Measurements from ENCODE around the gene TBX15. TPM values are rescaled to one million over a fixed set of nuclear protein-coding genes. Genes with fewer than 3 reads are reported as not detected.

Gene TBX15
- total and polyA plus RNA-seq, 9 of the 15 experiments (the other 6 are each of a cell fraction or from before 2014, with no cell fraction given): 0.03 to 3.4 (median 2.3) TPM

DNA sequence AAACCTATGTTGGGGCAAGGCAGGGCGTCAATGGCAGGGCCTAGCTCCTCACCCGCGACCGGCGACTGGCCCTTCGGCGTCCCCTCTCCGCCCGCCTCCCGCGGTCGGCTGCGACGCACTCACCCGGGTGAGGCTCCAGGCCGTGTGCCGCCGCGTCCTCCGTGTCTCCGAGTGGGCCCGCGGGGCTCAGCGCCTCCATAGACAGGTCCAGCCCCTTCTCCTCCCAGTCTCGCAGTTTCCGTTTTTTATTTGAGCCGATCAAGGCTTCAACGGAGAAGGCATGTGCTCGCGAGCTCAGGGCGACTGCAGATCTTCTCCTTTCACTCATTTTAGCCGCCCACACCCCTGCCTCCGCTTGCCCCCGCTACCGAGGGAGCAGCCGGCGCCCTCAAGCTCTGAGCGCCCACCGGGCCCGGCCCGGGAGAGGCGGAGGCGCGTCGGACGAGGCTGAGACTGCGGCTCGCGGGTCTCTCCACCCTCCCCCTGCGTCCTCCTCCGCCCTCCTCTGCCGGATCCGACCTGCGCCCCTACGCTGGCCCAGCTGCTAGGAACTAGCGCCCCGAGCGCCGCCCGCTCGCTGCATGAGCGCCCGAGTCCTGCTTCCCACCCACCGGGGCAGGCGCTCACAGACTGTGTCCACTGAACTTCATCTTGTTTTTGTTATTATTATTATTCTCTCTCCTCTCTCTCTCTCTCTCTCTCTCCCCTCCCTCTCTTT, 516 bp downstream of the TBX15 start:
- Histone ChIP-seq H3K27ac (ENCODE audit: extremely low read depth, low read depth, low read length) (peak overlapping the region; percentile 42; the same call in 1 of the 3 replicates), H2AFZ (ENCODE audit: low read depth, low read length) (peak overlapping the region; percentile 36; the same call in 1 of the 2 replicates), H3K4me3 (peak overlapping the region; percentile 29), H3K4me1 (replicated peaks in 1 of 2; ENCODE audit: control insufficient read depth in 2 of 2, insufficient read depth in 2 of 2, low read length in 2 of 2) (peaks cover 0 to 23% of the 10 kb centered on the region in 2 experiments; a peak in 3 of 5 replicates), H3K9me1 (ENCODE audit: control insufficient read depth, insufficient read depth, low read length) (no peaks in the 10 kb centered on the region), H3K27me3 (ENCODE audit: control insufficient read depth in 2 of 2, insufficient read depth in 2 of 2, low read length in 2 of 2) (peaks cover 59 to 98% of the 10 kb centered on the region in 2 experiments), H3K9me3 (replicated peaks; ENCODE audit: control insufficient read depth, insufficient read depth, low read depth, low read length) (no peaks in the 10 kb centered on the region), H3K79me2 (ENCODE audit: control insufficient read depth, insufficient read depth, low read length) (peaks cover 5% of the 10 kb centered on the region; the same call in 1 of the 3 replicates), H4K20me1 (replicated peaks; ENCODE audit: control insufficient read depth, insufficient read depth, low read length) (no peaks in the 10 kb centered on the region), H3K4me2 (ENCODE audit: insufficient read depth, low read length) (peak overlapping the region; percentile 45), H3K9ac (ENCODE audit: insufficient read depth in 1 of 2, low read depth in 2 of 2, low read length in 2 of 2) (peak overlapping the region; percentile 47 to 80), H3K36me3 (ENCODE audit: control insufficient read depth, insufficient read depth, low read length) (no peaks in the 10 kb centered on the region)
- ATAC-seq (peak; percentile 60), DNase-seq (ENCODE audit: extremely low read depth in 1 of 4, low spot score in 3 of 4) (peak in 1 of 4 experiments; percentile 52), FAIRE-seq (no peak)
- BruUV-seq (replicated peaks): TSS peak; percentile 44
- in situ Hi-C loops (cut with MboI) (no loop called here), intact Hi-C loops (cut with micrococcal nuclease) (loop anchor here (2.0 kb wide), 1 partner anchor 25 kb away; no protein-coding TSS in a partner anchor)
- 9% methylated on average over 65 of the region's 65 CpGs for WGBS (ENCODE audit: insufficient coverage, low coverage, missing lambda C conversion rate)
- ChIA-PET CTCF (ENCODE audit: low intra/inter-chr PET ratio) (no interaction called here), POLR2A (interaction anchor here (0.6 kb wide), 4 partner anchors 8 to 913 kb away, joined by 3 read pairs; no protein-coding TSS in a partner anchor)
- TF ChIP-seq, protein P1, sequence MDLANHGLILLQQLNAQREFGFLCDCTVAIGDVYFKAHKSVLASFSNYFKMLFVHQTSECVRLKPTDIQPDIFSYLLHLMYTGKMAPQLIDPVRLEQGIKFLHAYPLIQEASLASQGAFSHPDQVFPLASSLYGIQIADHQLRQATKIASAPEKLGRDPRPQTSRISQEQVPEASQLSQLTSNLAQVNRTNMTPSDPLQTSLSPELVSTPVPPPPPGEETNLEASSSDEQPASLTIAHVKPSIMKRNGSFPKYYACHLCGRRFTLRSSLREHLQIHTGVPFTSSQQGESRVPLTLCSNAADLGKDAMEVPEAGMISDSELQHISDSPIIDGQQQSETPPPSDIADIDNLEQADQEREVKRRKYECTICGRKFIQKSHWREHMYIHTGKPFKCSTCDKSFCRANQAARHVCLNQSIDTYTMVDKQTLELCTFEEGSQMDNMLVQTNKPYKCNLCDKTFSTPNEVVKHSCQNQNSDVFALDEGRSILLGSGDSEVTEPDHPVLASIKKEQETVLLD (IDR thresholded peaks at IDR 0.05): no peak
- TF ChIP-seq ZNF175 (CRISPR knock-in tag; IDR thresholded peaks at IDR 0.05; ENCODE audit: low read depth): 0 out of 2 replicates have a peak, but pooled peaks have one; percentile 7
- TF ChIP-seq, protein P2, sequence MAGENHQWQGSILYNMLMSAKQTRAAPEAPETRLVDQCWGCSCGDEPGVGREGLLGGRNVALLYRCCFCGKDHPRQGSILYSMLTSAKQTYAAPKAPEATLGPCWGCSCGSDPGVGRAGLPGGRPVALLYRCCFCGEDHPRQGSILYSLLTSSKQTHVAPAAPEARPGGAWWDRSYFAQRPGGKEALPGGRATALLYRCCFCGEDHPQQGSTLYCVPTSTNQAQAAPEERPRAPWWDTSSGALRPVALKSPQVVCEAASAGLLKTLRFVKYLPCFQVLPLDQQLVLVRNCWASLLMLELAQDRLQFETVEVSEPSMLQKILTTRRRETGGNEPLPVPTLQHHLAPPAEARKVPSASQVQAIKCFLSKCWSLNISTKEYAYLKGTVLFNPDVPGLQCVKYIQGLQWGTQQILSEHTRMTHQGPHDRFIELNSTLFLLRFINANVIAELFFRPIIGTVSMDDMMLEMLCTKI (IDR thresholded peaks at IDR 0.05; ENCODE audit: partially characterized antibody): no peak
- 0 out of 2 replicates have a peak, but pooled peaks have one; percentile 28 for TF ChIP-seq GABPA (tag; conservative IDR thresholded peaks at IDR 0.05; ENCODE audit: low read depth)
- TF ChIP-seq, protein P3, sequence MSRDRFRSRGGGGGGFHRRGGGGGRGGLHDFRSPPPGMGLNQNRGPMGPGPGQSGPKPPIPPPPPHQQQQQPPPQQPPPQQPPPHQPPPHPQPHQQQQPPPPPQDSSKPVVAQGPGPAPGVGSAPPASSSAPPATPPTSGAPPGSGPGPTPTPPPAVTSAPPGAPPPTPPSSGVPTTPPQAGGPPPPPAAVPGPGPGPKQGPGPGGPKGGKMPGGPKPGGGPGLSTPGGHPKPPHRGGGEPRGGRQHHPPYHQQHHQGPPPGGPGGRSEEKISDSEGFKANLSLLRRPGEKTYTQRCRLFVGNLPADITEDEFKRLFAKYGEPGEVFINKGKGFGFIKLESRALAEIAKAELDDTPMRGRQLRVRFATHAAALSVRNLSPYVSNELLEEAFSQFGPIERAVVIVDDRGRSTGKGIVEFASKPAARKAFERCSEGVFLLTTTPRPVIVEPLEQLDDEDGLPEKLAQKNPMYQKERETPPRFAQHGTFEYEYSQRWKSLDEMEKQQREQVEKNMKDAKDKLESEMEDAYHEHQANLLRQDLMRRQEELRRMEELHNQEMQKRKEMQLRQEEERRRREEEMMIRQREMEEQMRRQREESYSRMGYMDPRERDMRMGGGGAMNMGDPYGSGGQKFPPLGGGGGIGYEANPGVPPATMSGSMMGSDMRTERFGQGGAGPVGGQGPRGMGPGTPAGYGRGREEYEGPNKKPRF (IDR thresholded peaks at IDR 0.05; ENCODE audit: low read depth, low read length): no peak
- 0 out of 2 replicates have a peak, but pooled peaks have one; percentile 46 for TF ChIP-seq ZNF197 (CRISPR knock-in tag; IDR thresholded peaks at IDR 0.05; ENCODE audit: low read depth)
- TF ChIP-seq, protein P4, sequence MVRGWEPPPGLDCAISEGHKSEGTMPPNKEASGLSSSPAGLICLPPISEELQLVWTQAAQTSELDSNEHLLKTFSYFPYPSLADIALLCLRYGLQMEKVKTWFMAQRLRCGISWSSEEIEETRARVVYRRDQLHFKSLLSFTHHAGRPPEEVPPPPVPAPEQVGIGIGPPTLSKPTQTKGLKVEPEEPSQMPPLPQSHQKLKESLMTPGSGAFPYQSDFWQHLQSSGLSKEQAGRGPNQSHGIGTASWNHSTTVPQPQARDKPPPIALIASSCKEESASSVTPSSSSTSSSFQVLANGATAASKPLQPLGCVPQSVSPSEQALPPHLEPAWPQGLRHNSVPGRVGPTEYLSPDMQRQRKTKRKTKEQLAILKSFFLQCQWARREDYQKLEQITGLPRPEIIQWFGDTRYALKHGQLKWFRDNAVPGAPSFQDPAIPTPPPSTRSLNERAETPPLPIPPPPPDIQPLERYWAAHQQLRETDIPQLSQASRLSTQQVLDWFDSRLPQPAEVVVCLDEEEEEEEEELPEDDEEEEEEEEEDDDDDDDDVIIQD (CRISPR knock-in tag; IDR thresholded peaks at IDR 0.05): no peak
- TF ChIP-seq ZNF717 (CRISPR knock-in tag; IDR thresholded peaks at IDR 0.05): no peak
- no peak for TF ChIP-seq RUNX1 (IDR thresholded peaks at IDR 0.05; ENCODE audit: low read depth)
- TF ChIP-seq, protein P5, sequence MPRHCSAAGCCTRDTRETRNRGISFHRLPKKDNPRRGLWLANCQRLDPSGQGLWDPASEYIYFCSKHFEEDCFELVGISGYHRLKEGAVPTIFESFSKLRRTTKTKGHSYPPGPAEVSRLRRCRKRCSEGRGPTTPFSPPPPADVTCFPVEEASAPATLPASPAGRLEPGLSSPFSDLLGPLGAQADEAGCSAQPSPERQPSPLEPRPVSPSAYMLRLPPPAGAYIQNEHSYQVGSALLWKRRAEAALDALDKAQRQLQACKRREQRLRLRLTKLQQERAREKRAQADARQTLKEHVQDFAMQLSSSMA (CRISPR knock-in tag; IDR thresholded peaks at IDR 0.05): 0 out of 2 replicates have a peak, but pooled peaks have one; percentile 30
- TF ChIP-seq RBFOX2 (IDR thresholded peaks at IDR 0.05; ENCODE audit: low read depth, low read length): peak; percentile 39
- peak; percentile 92 for TF ChIP-seq L3MBTL2 (IDR thresholded peaks at IDR 0.05)
- peak in 1 of 2 experiments; percentile 67; a peak in 2 of 4 replicates for TF ChIP-seq MAZ (CRISPR knock-in tag; conservative IDR thresholded peaks at IDR 0.05 in 1 of 2, IDR thresholded peaks at IDR 0.05 in 1 of 2)
